ENCODE data around the gene RHBDF2.

The RHBDF2 gene

GRCh38 chr17:76546556-76547182 lies 45.4 kb upstream of the RHBDF2 start:
- DNase-seq (ENCODE audit: low read depth): peak; percentile 87
- H3K4me3 ChIP-seq (ENCODE audit: low read depth, low read length): no peak overlapping the region
- no peak for TF ChIP-seq CTCF (IDR thresholded peaks at IDR 0.05; ENCODE audit: low read depth, low read length, missing control alignments)
- in situ Hi-C loops (cut with HindIII; ENCODE audit: low sequenced_read_pairs): no loop called here

DNA sequence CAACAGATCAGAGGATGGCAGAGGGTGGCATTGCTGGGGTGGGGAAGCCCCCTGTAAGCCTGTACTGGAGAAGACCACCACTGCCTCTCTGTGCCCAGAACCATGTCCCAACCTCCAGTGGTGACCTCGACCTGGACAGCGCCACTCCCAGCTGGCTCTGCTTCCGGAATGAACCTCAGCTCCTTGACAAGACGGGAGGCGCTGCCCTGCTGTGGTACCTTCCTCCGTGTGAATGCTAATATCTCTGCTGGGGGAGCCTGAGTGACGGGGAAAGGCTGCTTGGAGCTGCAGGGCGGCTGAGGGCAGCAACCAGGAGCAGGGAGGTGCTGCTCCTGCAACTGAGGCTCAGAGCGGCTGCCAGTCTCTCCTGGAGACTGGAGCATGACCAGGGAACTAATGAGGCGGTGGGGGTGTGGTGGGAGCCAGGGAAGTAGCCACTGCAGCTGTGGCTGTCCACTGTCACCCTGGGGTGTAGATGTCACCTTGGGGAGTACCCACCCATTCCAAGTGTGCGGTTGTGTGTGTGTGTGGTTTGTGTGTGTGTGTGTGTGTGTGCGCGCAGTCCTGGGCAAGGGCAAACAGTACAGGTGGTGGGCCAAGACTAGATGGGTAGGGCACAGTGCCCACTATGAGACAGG lies 44.8 kb upstream of the RHBDF2 start:
- in situ Hi-C loops (cut with HindIII; ENCODE audit: low sequenced_read_pairs): no loop called here
- DNase-seq (ENCODE audit: low read depth): no peak
- H3K4me3 ChIP-seq (ENCODE audit: low read depth, low read length): no peak overlapping the region
- no peak for TF ChIP-seq CTCF (IDR thresholded peaks at IDR 0.05; ENCODE audit: low read depth, low read length, missing control alignments)

- no peak overlapping the region for H3K4me3 ChIP-seq (ENCODE audit: low read depth, low read length)
- TF ChIP-seq CTCF (IDR thresholded peaks at IDR 0.05; ENCODE audit: low read depth, low read length, missing control alignments): no peak
- in situ Hi-C loops (cut with HindIII; ENCODE audit: low sequenced_read_pairs): no loop called here
- no peak for DNase-seq (ENCODE audit: low read depth)
These were observed 43.5 kb upstream of the RHBDF2 start for GRCh38 chr17:76544546-76545365.

- in situ Hi-C loops (cut with HindIII; ENCODE audit: low sequenced_read_pairs): no loop called here
- no peak for DNase-seq (ENCODE audit: low read depth)
- TF ChIP-seq CTCF (IDR thresholded peaks at IDR 0.05; ENCODE audit: low read depth, low read length, missing control alignments): no peak
- H3K4me3 ChIP-seq (ENCODE audit: low read depth, low read length): no peak overlapping the region
These were observed 42.8 kb upstream of the RHBDF2 start for GRCh38 chr17:76543826-76544545.

DNA sequence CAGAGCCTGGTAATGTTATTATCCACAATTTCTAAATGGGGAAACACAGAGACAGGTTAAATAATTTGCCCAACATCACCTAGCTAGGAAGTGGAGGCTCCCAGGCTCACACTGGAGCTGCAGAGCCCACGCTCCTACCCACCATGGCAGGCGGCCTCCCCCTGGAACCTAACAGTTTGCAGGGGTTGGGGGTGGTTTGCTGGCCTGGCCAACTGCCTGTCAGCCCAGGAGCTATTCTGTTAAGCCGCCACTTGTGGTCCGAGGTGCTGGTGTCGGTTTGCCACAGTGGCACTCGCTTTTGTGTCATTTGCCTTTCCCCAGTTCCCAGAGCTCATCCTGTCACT lies 42.2 kb upstream of the RHBDF2 start:
- no peak for DNase-seq (ENCODE audit: low read depth)
- in situ Hi-C loops (cut with HindIII; ENCODE audit: low sequenced_read_pairs): no loop called here
- no peak for TF ChIP-seq CTCF (IDR thresholded peaks at IDR 0.05; ENCODE audit: low read depth, low read length, missing control alignments)
- no peak overlapping the region for H3K4me3 ChIP-seq (ENCODE audit: low read depth, low read length)

DNA sequence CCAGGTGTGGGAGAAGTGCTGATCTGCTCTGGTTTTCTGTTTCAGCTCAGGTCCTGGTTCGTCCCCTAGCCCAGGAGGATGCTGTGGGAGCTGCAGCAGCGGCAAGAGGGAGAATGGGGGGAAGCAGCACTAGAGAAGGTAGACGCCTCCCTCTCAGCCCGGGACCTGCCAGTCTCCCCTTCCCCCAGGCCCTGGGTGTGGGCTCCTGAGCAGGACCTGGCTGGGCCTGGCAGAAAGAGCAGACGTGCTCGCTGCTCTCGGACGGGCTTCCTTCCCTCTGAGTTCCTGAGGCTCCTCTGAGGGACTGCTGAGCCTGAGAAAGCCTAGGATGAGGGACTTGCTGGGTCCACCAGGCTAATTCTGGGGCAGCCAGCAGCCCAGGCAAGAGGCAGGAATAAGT lies 41.8 kb upstream of the RHBDF2 start:
- in situ Hi-C loops (cut with HindIII; ENCODE audit: low sequenced_read_pairs): no loop called here
- TF ChIP-seq CTCF (IDR thresholded peaks at IDR 0.05; ENCODE audit: low read depth, low read length, missing control alignments): no peak
- no peak for DNase-seq (ENCODE audit: low read depth)
- H3K4me3 ChIP-seq (ENCODE audit: low read depth, low read length): no peak overlapping the region
